Upper lobe of left lung (tissue), 6 donors: ENCODE results near the gene POLG. TPM values are rescaled to one million over a fixed set of nuclear protein-coding genes. Genes with fewer than 3 reads are reported as not detected.
A peak's percentile ranks its signal among the peaks of the same experiment; 100 is the strongest.

Source experiments
- ATAC-seq, 2 donors: fragments of 200-7000 bp; cut with Tn5 transposase; one replicate each; pipeline ENCODE4 v1.9.1; 2022; ENCODE audit warnings: mild to moderate bottlenecking in 2 of 2, moderate library complexity in 2 of 2; ENCODE audit not compliant: low FRiP score in 2 of 2
- DNase-seq, 2 donors: peaks; one replicate each; pipeline ENCODE4 v3.0.0-alpha.2; 2019 to 2020
- H3K27ac ChIP-seq, 4 donors: fragments of 200-600 bp; sonication (generic); one replicate each; pipeline ENCODE4 v1.5.1; 2016 to 2019
- H3K27me3 ChIP-seq, 4 donors: fragments of 200-600 bp; sonication (generic); one replicate each; pipeline ENCODE4 v1.5.1; 2017 to 2019
- H3K36me3 ChIP-seq, 4 donors: fragments of 200-600 bp; sonication (generic); one replicate each; pipeline ENCODE4 v1.5.1; 2016 to 2019
- H3K4me1 ChIP-seq, 4 donors: fragments of 200-600 bp; sonication (generic); one replicate each; pipeline ENCODE4 v1.5.1; 2018 to 2019
- H3K4me3 ChIP-seq, 4 donors: fragments of 200-600 bp; sonication (generic); one replicate each; pipeline ENCODE4 v1.5.1; 2017 to 2019; ENCODE audit warnings: mild to moderate bottlenecking in 2 of 4, moderate library complexity in 1 of 4
- H3K9me3 ChIP-seq, 4 donors: fragments of 200-600 bp; sonication (generic); one replicate each; pipeline ENCODE4 v1.5.1; 2018 to 2019
- CTCF ChIP-seq, 6 experiments: fragments of 450-650 bp in 4 of 6; fragments of 200-600 bp in 2 of 6; sonication (generic) in 2 of 6; IDR thresholded peaks; one replicate each; pipeline ENCODE4 v1.5.1; 2016 to 2019; ENCODE audit warnings: antibody characterized with exemption in 6 of 6
- EP300 ChIP-seq, 4 donors: sonication (generic); formaldehyde crosslinking; IDR thresholded peaks; one replicate each; pipeline ENCODE4 v1.5.1; 2017; ENCODE audit warnings: antibody characterized with exemption in 4 of 4, control low read depth in 2 of 4
- POLR2A ChIP-seq, 4 donors: fragments of 450-650 bp; IDR thresholded peaks; one replicate each; pipeline ENCODE4 v1.5.1; 2016 to 2017; ENCODE audit warnings: antibody characterized with exemption in 4 of 4, mild to moderate bottlenecking in 2 of 4
- POLR2AphosphoS5 ChIP-seq, 2 donors: sonication (generic); formaldehyde crosslinking; IDR thresholded peaks; one replicate each; pipeline ENCODE4 v1.5.1; 2017; ENCODE audit warnings: antibody characterized with exemption in 2 of 2
- WGBS, 2 donors: methylation state at CpG; one replicate each; pipeline ENCODE4 v1.1.5; 2017 to 2018; 5-methylcytosine and 5-hydroxymethylcytosine counted together
- total RNA-seq, 6 donors: library from RNA; depleted of rRNA in 4 of 6; stranded (reverse); fragments of >200 nt in 4 of 6; gene quantifications; one replicate each; pipeline versions ENCODE4 v1.1.0 to v1.2.1, GENCODE V29; 2016 to 2021
- donor health status: DM: no; HTN: no; CAD: no; lungs with moderate emphysema.
- donor health status: DM: no; HTN: yes; CAD: no; lungs with severe emphysema.

Gene POLG
- total RNA-seq, 6 donors from 2014 or later: 58.3 to 185 (median 75.0) TPM

GRCh38 chr15:89370120-89370977 lies 35.7 kb upstream of the POLG start:
- H3K36me3 ChIP-seq: no peaks in the 10 kb centered on the region
- H3K4me1 ChIP-seq: peaks cover 15 to 26% (median 20%) of the 10 kb centered on the region in 4 donors
- WGBS, 2 donors: 7 to 8% methylated on average over 20 to 33 of the region's 33 CpGs
- no peaks in the 10 kb centered on the region for H3K9me3 ChIP-seq
- ATAC-seq (no peak), DNase-seq (no peak)
- TF ChIP-seq POLR2AphosphoS5 (IDR thresholded peaks at IDR 0.05) (no peak), CTCF (IDR thresholded peaks at IDR 0.05) (no peak), POLR2A (IDR thresholded peaks at IDR 0.05) (no peak), EP300 (IDR thresholded peaks at IDR 0.05) (no peak)
- no peak overlapping the region for H3K27ac ChIP-seq
- H3K27me3 ChIP-seq: peaks cover 0 to 88% (median 54%) of the 10 kb centered on the region in 4 donors
- no peak overlapping the region for H3K4me3 ChIP-seq

- Histone ChIP-seq H3K4me1 (peaks cover 15 to 26% (median 21%) of the 10 kb centered on the region in 4 donors), H3K4me3 (no peak overlapping the region), H3K9me3 (no peaks in the 10 kb centered on the region), H3K27me3 (peaks cover 0 to 89% (median 60%) of the 10 kb centered on the region in 4 donors), H3K27ac (no peak overlapping the region), H3K36me3 (no peaks in the 10 kb centered on the region)
- no peak for TF ChIP-seq POLR2A (IDR thresholded peaks at IDR 0.05)
- no peak for TF ChIP-seq POLR2AphosphoS5 (IDR thresholded peaks at IDR 0.05)
- no peak for TF ChIP-seq EP300 (IDR thresholded peaks at IDR 0.05)
- no peak for TF ChIP-seq CTCF (IDR thresholded peaks at IDR 0.05)
- DNase-seq: no peak
- WGBS, 2 donors: 23 to 29% methylated on average over 3 of the region's 3 CpGs
- ATAC-seq: no peak
Measured at GRCh38 chr15:89369341-89369947, 34.8 kb upstream of the POLG start.

- ATAC-seq (no peak), DNase-seq (peak in 1 of 2 donors; percentile 61)
- Histone ChIP-seq H3K27ac (no peak overlapping the region), H3K27me3 (peaks cover 0 to 92% (median 60%) of the 10 kb centered on the region in 4 donors), H3K9me3 (no peaks in the 10 kb centered on the region), H3K4me3 (no peak overlapping the region), H3K36me3 (no peaks in the 10 kb centered on the region), H3K4me1 (peaks cover 15 to 27% (median 23%) of the 10 kb centered on the region in 4 donors)
- WGBS, 2 donors: 1 to 4% methylated on average over 4 to 25 of the region's 34 CpGs
- TF ChIP-seq POLR2AphosphoS5 (IDR thresholded peaks at IDR 0.05): no peak
- TF ChIP-seq EP300 (IDR thresholded peaks at IDR 0.05): no peak
- no peak for TF ChIP-seq CTCF (IDR thresholded peaks at IDR 0.05)
- TF ChIP-seq POLR2A (IDR thresholded peaks at IDR 0.05): no peak
Measured at GRCh38 chr15:89368566-89369223, 34.1 kb upstream of the POLG start.

DNA sequence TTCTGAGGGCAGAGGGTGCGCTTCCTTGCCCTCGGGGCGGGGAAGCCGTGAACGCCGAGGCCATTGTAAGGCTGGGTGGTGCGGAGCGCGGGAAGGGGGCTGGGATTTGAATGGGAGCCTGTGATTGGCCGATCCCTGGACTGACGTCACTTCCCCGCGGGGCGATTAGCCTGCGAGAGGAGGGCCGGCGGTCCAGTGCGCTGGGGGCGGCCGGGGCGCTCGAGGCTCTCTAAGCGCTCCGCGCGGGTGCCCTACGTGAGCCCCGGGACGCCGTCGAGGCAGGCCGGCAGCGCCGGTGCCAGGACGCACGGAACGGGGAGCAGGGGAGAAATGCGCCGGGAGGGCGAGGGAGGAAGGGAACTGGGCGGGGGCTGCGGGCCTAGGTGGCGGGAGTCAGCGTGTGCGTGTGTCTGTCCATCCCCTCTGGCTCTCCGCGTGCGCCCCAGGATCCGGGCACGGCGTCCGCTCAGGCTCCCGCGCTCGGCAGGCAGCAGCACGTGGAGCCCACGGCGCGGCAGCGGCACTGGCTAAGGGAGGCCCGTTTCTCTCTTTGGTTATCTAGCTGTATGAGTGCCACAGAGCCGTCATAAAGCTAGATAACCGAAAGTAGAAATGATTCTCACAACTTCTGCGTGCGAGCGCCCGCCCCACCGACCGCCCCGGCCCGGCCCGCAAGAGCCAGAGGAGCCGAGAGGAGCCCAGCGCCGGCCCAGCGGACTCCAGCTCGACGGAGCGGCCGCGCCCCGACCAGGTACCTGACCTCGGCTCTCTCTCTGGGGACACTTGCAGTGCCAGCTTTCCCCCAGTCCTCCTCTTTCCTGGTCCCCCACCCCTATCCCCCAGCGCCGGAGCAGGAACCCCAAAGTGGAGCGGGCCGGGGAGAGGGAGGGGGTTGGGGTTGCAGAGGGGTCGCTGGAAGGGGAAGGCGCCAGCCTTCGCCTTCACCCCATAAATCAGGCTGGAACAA lies 33.1 kb upstream of the POLG start:
- peak overlapping the region in 2 of 4 donors; percentile 9 to 28 for H3K4me3 ChIP-seq
- peaks cover 0 to 98% (median 63%) of the 10 kb centered on the region in 4 donors for H3K27me3 ChIP-seq
- no peak overlapping the region for H3K27ac ChIP-seq
- DNase-seq (peak in 1 of 2 donors; percentile 80), ATAC-seq (no peak)
- H3K4me1 ChIP-seq: peaks cover 15 to 28% (median 25%) of the 10 kb centered on the region in 4 donors
- no peaks in the 10 kb centered on the region for H3K9me3 ChIP-seq
- 6% methylated on average over 7 to 83 of the region's 90 CpGs for WGBS, 2 donors
- no peak for TF ChIP-seq POLR2AphosphoS5 (IDR thresholded peaks at IDR 0.05)
- TF ChIP-seq EP300 (IDR thresholded peaks at IDR 0.05): no peak
- TF ChIP-seq POLR2A (IDR thresholded peaks at IDR 0.05): no peak
- no peak for TF ChIP-seq CTCF (IDR thresholded peaks at IDR 0.05)
- H3K36me3 ChIP-seq: no peaks in the 10 kb centered on the region
